ENCODE data around the gene RSPRY1.

DNA sequence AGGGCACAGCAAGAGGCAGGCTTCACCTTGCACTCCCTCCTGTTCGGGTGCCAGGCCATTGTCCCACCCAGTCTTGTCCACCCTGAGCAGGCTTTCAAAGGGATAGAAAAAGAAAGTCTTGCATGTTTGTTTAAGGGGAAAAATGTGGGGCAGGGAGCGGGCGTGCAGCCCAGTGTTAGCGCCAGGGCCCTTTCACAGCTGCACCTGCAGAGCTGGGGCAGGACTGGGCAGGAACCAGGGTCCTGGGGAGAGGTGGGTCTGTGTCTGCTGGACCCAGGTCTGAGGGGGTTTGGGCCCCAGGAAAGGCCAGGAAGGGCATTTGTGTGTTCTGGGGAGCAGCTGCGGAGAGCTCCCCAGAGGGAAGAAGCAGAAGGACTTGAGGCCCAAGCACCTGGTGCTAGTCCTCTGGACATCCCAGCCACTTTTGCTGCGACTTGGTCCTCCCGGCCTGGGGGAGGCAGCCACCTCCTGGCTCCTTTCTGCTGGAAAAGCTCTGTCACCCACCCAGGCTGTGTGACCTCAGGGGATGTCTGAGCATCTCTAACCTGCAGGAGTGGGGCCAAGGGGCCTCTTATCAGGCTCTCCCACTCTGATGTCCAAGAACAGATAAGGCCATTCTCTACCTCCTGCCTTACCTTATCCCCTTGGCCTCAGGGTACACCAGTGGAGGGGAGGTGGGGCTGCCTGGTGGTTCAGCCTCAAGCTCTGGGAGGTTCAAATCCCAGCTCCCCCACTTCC is 45.0 kb upstream of the RSPRY1 start:
- TF ChIP-seq SIN3A (IDR thresholded peaks at IDR 0.05; ENCODE audit: borderline replicate concordance, insufficient read depth, low read length) (no peak), TAF1 (IDR thresholded peaks at IDR 0.05; ENCODE audit: borderline replicate concordance, insufficient read depth, low read length) (no peak), POLR2AphosphoS5 (IDR thresholded peaks at IDR 0.05; ENCODE audit: low read depth, low read length) (no peak), REST (IDR thresholded peaks at IDR 0.05; ENCODE audit: insufficient read depth in 1 of 2, low read depth in 2 of 2, low read length in 2 of 2) (no peak)
